Epithelial cell of umbilical artery (primary cell): ENCODE data around the gene FGFR4. TPM values are rescaled to one million over a fixed set of nuclear protein-coding genes. Genes with fewer than 3 reads are reported as not detected.

Experiments used
- total RNA-seq: library from RNA; depleted of rRNA; stranded (reverse); fragments of >200 nt; gene quantifications from 2 replicates; pipeline ENCODE4 v1.2.3, GENCODE V29; 2014

FGFR4 gene
- 1.3 and 3.3 TPM in 2 replicates for total RNA-seq

GRCh38 chr5:177086654-177087397 lies at the start of gene FGFR4:
TSS of gene FGFR4 (plus strand) at chr5:177086915. CDS start at chr5:177089603, 2,688 bp downstream.

GRCh38 chr5:177133096-177133852 lies 46.6 kb downstream of the FGFR4 start, which contains the start of gene NSD1:
TSS of gene NSD1 (plus strand) at chr5:177133773. CDS start at chr5:177135104, 1,331 bp downstream.

Other genes with a start within 250 kb of the FGFR4 start
- gene HK3, start 187.6 kb upstream of the FGFR4 start, total RNA-seq, result not detected in 2 replicates
- 67.9 and 68.5 TPM in 2 replicates for gene UIMC1, start 80.1 kb upstream of the FGFR4 start, total RNA-seq
- 19.8 and 26.0 TPM in 2 replicates for gene ZNF346, start 64.2 kb upstream of the FGFR4 start, total RNA-seq
- gene NSD1, start 46.9 kb downstream of the FGFR4 start, total RNA-seq, result 27.6 and 48.8 TPM in 2 replicates
- 15.6 and 20.5 TPM in 2 replicates for gene RAB24, start 216.8 kb downstream of the FGFR4 start, total RNA-seq
- gene PRELID1, start 216.9 kb downstream of the FGFR4 start, total RNA-seq, result 156 and 217 TPM in 2 replicates
- 14.0 and 39.8 TPM in 2 replicates for gene MXD3, start 225.0 kb downstream of the FGFR4 start, total RNA-seq